Measurements from ENCODE around the gene ENTR1.
"Not testable (repeated sequence)": the region's sequence is repeated elsewhere in the genome, so short reads cannot be mapped to it uniquely, and the experiment has no call there.

Gene ENTR1

DNA sequence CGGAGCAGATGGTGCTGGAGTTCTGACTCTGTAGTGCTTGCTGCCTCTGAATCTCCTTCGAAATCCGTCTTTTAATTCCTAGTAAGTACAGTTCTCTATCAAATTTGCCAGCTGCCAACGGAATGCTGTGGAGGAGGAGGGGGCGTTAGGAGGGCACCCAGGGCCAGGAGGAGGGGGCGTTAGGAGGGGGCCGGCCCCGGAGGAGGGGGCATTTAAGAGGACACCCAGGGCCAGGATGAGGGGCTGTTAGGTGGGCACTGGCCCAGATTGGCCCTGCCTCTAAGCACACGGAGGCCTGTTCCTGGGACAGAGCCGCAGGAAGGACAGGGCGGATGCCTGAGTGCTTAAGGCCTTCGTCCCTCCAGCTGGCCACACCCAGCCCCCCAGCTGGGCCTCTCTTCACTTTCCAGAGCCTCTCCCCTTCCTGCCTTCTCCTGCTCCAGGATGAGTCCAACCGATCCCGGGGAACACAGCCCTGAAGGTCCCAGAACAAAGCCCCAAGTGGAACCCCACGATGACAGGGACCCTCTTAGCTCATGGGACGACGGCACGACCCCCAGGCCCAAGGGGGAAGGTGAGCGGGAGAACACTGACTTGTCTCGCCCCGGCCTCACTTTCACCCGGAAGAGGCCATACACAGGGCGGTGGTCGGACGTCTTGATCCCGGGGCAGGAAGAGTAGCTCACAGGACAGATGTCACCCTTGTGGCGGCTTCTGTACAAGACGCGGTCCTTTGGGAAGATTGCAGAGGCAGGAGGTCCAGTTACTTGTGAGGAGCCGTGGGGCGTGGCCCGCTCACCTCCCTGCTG is 19.5 kb upstream of the ENTR1 start:
- Histone ChIP-seq H3K4me1 (ENCODE audit: control insufficient read depth, insufficient read depth, low read length) (no peaks in the 10 kb centered on the region), H3K27ac (ENCODE audit: low read length) (no peak overlapping the region), H3K27me3 (ENCODE audit: control insufficient read depth in 1 of 2, insufficient read depth in 2 of 2, low read length in 2 of 2) (no peaks in the 10 kb centered on the region), H3K9ac (ENCODE audit: low read length in 2 of 2) (no peak overlapping the region), H3K4me3 (ENCODE audit: low read length in 2 of 2) (no peak overlapping the region), H3K36me3 (ENCODE audit: control insufficient read depth in 2 of 2, insufficient read depth in 2 of 2, low read length in 2 of 2) (peaks cover 11 to 22% of the 10 kb centered on the region in 2 donors), H3K9me3 (ENCODE audit: control insufficient read depth in 2 of 2, low read length in 2 of 2) (no peaks in the 10 kb centered on the region)

DNA sequence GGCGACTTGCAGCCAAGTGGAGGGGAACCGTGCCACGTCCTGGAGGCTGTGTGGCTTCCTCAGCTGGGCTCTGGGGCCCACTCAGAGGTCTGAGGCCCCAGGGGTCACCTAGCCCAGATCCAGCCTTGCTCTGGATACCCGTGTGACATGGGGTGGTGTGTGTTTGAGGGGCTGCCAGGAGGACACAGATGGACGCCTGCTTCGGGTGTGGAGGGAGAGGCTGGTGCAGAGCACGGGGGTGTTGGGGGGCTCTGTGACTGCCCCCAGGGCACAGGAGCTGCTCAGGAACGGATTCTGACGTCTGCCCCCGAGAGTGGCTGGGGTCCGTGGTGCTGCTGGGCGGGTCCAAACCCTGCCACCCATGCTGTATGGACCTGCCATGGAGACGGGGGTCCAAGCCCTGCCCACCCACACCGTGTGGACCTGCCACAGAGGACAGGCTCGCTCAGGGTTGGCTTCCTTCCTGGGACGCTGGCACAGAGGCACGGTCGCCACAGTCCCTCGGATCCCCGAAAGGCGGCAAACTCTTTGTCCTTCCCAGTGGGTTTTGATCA is 18.7 kb upstream of the ENTR1 start:
- Histone ChIP-seq H3K4me1 (ENCODE audit: control insufficient read depth, insufficient read depth, low read length) (no peaks in the 10 kb centered on the region), H3K27me3 (ENCODE audit: control insufficient read depth in 1 of 2, insufficient read depth in 2 of 2, low read length in 2 of 2) (no peaks in the 10 kb centered on the region), H3K9ac (ENCODE audit: low read length in 2 of 2) (no peak overlapping the region), H3K27ac (ENCODE audit: low read length) (no peak overlapping the region), H3K4me3 (ENCODE audit: low read length in 2 of 2) (no peak overlapping the region), H3K9me3 (ENCODE audit: control insufficient read depth in 2 of 2, low read length in 2 of 2) (no peaks in the 10 kb centered on the region), H3K36me3 (ENCODE audit: control insufficient read depth in 2 of 2, insufficient read depth in 2 of 2, low read length in 2 of 2) (peaks cover 16 to 27% of the 10 kb centered on the region in 2 donors)

DNA sequence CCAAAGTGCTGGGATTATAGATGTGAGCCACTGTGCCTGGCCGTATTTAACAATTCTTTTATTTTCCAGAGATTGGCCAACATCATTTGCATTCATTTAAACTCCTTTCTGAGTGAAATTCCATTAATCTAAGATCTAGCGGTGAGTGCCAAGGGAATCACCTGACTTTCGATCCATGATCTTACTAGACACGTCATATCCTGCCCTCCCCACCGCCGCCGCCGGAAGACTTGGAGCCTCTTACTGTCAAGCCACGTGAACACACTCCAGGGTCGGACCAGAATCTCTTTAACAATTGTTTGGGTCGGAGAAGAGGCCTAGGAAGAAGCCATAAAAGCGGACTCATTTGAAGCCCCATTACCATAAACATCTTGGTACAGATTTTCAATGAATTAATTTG is 16.4 kb upstream of the ENTR1 start:
- no peak overlapping the region for H3K4me3 ChIP-seq (ENCODE audit: low read length in 2 of 2)
- H3K9ac ChIP-seq (ENCODE audit: low read length in 2 of 2): no peak overlapping the region
- peaks cover 35 to 40% of the 10 kb centered on the region in 2 donors for H3K36me3 ChIP-seq (ENCODE audit: control insufficient read depth in 2 of 2, insufficient read depth in 2 of 2, low read length in 2 of 2)
- H3K27ac ChIP-seq (ENCODE audit: low read length): no peak overlapping the region
- H3K4me1 ChIP-seq (ENCODE audit: control insufficient read depth, insufficient read depth, low read length): no peaks in the 10 kb centered on the region
- H3K9me3 ChIP-seq (ENCODE audit: control insufficient read depth in 2 of 2, low read length in 2 of 2): no peaks in the 10 kb centered on the region
- no peaks in the 10 kb centered on the region for H3K27me3 ChIP-seq (ENCODE audit: control insufficient read depth in 1 of 2, insufficient read depth in 2 of 2, low read length in 2 of 2)

DNA sequence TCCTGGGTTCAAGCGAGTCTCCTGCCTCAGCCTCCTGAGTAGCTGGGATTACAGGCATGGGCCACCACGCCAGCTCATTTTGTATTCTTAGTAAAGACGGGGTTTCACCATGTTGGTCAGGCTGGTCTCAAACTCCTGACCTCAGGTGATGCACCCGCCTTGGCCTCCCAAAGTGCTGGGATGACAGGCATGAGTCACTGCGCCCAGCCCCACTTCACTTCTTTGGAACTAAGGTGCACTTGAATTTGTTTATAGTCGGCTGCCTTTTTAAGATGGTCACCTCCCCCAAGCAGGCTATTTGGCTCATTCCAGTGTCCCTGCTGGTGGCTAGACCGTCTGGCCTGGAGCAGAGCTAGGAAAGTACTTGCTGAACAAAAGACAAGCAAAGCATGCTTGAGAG is 15.0 kb upstream of the ENTR1 start:
- H3K27me3 ChIP-seq (ENCODE audit: control insufficient read depth in 1 of 2, insufficient read depth in 2 of 2, low read length in 2 of 2); H3K9ac ChIP-seq (ENCODE audit: low read length in 2 of 2); H3K27ac ChIP-seq (ENCODE audit: low read length); H3K4me3 ChIP-seq (ENCODE audit: low read length in 2 of 2); H3K9me3 ChIP-seq (ENCODE audit: control insufficient read depth in 2 of 2, low read length in 2 of 2); H3K4me1 ChIP-seq (ENCODE audit: control insufficient read depth, insufficient read depth, low read length): not testable (repeated sequence)
- H3K36me3 ChIP-seq (ENCODE audit: control insufficient read depth in 2 of 2, insufficient read depth in 2 of 2, low read length in 2 of 2): peaks cover 40 to 46% of the 10 kb centered on the region in 2 donors

DNA sequence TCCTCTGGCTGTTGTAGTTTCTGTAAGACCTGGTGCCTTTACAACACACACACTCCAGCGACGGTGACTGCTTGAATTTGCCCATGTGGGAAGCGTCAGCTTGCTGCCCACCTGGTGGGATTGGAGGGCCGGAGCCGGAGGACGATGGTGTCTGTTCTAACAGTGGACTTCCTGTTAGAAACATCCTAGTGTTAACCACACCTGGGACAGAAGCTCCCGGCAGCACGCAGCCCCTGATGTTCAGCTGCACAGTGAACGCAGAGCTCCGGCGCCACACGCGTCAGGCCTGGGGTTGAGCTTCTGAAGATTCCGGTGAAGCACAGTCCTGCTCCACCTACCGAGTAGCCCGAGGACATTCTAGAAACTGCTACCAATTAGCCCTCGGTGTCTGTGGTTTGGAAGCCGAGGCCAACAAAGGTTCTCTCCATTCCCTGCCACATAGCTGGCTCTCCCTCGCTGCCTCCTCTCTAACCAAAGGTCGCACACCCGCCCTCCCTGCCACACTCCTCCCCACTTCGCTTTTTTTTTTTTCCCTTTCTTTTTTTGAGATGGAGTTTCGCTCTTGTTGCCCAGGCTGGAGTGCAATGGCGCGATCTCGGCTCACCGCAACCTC is 14.4 kb upstream of the ENTR1 start:
- Histone ChIP-seq H3K27ac (ENCODE audit: low read length) (no peak overlapping the region), H3K27me3 (ENCODE audit: control insufficient read depth in 1 of 2, insufficient read depth in 2 of 2, low read length in 2 of 2) (no peaks in the 10 kb centered on the region), H3K9me3 (ENCODE audit: control insufficient read depth in 2 of 2, low read length in 2 of 2) (no peaks in the 10 kb centered on the region), H3K4me1 (ENCODE audit: control insufficient read depth, insufficient read depth, low read length) (no peaks in the 10 kb centered on the region), H3K4me3 (ENCODE audit: low read length in 2 of 2) (no peak overlapping the region), H3K9ac (ENCODE audit: low read length in 2 of 2) (no peak overlapping the region), H3K36me3 (ENCODE audit: control insufficient read depth in 2 of 2, insufficient read depth in 2 of 2, low read length in 2 of 2) (peaks cover 36 to 47% of the 10 kb centered on the region in 2 donors)

DNA sequence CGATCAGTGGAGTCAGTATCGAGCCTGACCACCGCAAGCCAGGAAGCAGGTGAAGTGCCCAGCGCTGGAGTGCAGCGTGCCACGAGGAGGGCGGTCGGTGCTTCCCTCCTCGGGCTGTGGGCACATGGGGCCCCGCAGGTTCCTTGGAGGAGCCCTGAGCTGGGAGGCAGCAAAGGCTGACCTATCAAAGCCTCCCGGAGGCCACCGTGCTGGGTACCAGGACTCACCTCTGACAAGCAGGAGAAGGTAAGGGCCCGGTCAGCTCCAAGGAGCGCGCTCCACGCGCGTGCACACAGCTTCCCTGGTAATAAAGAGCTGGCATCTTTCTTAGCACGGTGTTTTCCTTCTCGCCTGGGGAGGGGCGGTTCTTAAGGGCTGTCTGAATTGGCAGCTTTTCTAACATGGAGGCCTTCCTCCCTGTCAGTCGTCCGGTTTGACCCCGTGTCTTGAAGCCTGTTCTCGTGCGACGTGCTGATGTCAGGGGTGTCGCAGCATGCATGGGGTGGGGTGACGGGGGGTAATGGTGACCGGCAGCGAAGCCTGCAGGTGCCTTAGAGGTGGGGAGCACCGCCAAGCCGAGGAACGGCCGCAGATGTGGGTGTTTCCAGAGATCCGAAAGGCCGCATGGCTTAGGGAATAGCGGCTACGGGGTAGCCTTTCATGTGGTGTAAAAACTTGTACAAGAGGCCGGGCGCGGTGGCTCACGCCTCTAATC is 13.2 kb upstream of the ENTR1 start:
- H3K36me3 ChIP-seq (ENCODE audit: control insufficient read depth in 2 of 2, insufficient read depth in 2 of 2, low read length in 2 of 2): peaks cover 39 to 40% of the 10 kb centered on the region in 2 donors
- H3K27me3 ChIP-seq (ENCODE audit: control insufficient read depth in 1 of 2, insufficient read depth in 2 of 2, low read length in 2 of 2): no peaks in the 10 kb centered on the region
- no peaks in the 10 kb centered on the region for H3K4me1 ChIP-seq (ENCODE audit: control insufficient read depth, insufficient read depth, low read length)
- H3K4me3 ChIP-seq (ENCODE audit: low read length in 2 of 2): no peak overlapping the region
- H3K9me3 ChIP-seq (ENCODE audit: control insufficient read depth in 2 of 2, low read length in 2 of 2): no peaks in the 10 kb centered on the region
- no peak overlapping the region for H3K27ac ChIP-seq (ENCODE audit: low read length)
- no peak overlapping the region for H3K9ac ChIP-seq (ENCODE audit: low read length in 2 of 2)

DNA sequence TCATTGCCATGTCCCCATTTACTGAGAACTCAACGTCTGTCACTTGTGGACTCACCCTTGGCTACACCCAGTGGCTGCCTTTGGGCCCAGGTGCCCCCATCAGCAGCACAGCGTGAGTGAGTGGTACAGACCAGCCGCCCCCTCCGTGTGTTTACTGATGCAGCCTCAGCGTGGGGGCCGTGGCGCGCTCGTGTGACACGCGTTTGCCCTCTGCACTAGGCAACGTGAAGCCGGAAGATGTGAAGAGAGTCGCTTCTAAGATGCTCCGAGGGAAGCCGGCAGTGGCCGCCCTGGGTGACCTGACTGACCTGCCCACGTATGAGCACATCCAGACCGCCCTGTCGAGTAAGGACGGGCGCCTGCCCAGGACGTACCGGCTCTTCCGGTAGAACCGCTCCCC is 12.5 kb upstream of the ENTR1 start:
- H3K9me3 ChIP-seq (ENCODE audit: control insufficient read depth in 2 of 2, low read length in 2 of 2): no peaks in the 10 kb centered on the region
- no peaks in the 10 kb centered on the region for H3K27me3 ChIP-seq (ENCODE audit: control insufficient read depth in 1 of 2, insufficient read depth in 2 of 2, low read length in 2 of 2)
- no peak overlapping the region for H3K27ac ChIP-seq (ENCODE audit: low read length)
- H3K4me1 ChIP-seq (ENCODE audit: control insufficient read depth, insufficient read depth, low read length): no peaks in the 10 kb centered on the region
- no peak overlapping the region for H3K9ac ChIP-seq (ENCODE audit: low read length in 2 of 2)
- no peak overlapping the region for H3K4me3 ChIP-seq (ENCODE audit: low read length in 2 of 2)
- H3K36me3 ChIP-seq (ENCODE audit: control insufficient read depth in 2 of 2, insufficient read depth in 2 of 2, low read length in 2 of 2): peaks cover 46% of the 10 kb centered on the region in 2 donors

DNA sequence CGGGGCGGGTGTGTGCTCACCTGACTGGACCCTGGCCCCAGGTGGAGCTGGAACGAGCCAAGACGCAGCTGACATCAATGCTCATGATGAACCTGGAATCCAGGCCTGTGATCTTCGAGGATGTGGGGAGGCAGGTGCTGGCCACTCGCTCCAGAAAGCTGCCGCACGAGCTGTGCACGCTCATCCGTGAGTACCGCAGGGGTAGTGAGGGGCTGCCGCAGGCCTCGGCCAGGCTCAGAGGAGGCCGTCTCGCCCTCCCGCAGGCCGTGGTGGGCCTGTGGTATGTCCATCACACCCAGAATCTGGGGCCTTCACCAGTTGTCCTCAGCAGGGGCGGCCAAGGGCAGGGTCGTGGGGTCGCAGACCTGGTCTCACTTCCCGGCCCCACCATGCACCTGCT is 11.4 kb upstream of the ENTR1 start:
- H3K9me3 ChIP-seq (ENCODE audit: control insufficient read depth in 2 of 2, low read length in 2 of 2): no peaks in the 10 kb centered on the region
- no peak overlapping the region for H3K4me3 ChIP-seq (ENCODE audit: low read length in 2 of 2)
- H3K27me3 ChIP-seq (ENCODE audit: control insufficient read depth in 1 of 2, insufficient read depth in 2 of 2, low read length in 2 of 2): no peaks in the 10 kb centered on the region
- H3K27ac ChIP-seq (ENCODE audit: low read length): no peak overlapping the region
- H3K4me1 ChIP-seq (ENCODE audit: control insufficient read depth, insufficient read depth, low read length): no peaks in the 10 kb centered on the region
- no peak overlapping the region for H3K9ac ChIP-seq (ENCODE audit: low read length in 2 of 2)
- peaks cover 53% of the 10 kb centered on the region in 2 donors for H3K36me3 ChIP-seq (ENCODE audit: control insufficient read depth in 2 of 2, insufficient read depth in 2 of 2, low read length in 2 of 2)

DNA sequence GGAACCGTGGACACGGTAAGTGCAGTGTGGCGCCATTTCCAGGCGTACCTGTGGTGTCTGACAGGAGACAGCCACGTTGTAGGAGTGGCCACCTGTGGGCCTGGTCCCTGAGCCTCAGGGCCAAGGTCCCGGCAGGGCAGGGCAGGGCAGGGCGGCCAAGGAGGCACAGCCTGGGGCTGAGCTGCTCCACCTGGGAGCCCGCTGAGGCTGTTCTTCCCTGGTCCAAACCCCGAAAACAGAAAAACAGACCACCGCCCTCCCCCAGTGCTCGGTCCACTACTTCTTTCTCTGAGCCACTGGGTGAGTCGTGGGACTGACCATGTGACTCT is 8.6 kb upstream of the ENTR1 start:
- Histone ChIP-seq H3K4me3 (ENCODE audit: low read length in 2 of 2) (no peak overlapping the region), H3K27me3 (ENCODE audit: control insufficient read depth in 1 of 2, insufficient read depth in 2 of 2, low read length in 2 of 2) (no peaks in the 10 kb centered on the region), H3K9ac (ENCODE audit: low read length in 2 of 2) (no peak overlapping the region), H3K27ac (ENCODE audit: low read length) (no peak overlapping the region), H3K36me3 (ENCODE audit: control insufficient read depth in 2 of 2, insufficient read depth in 2 of 2, low read length in 2 of 2) (peaks cover 67 to 69% of the 10 kb centered on the region in 2 donors), H3K4me1 (ENCODE audit: control insufficient read depth, insufficient read depth, low read length) (no peaks in the 10 kb centered on the region), H3K9me3 (ENCODE audit: control insufficient read depth in 2 of 2, low read length in 2 of 2) (no peaks in the 10 kb centered on the region)

DNA sequence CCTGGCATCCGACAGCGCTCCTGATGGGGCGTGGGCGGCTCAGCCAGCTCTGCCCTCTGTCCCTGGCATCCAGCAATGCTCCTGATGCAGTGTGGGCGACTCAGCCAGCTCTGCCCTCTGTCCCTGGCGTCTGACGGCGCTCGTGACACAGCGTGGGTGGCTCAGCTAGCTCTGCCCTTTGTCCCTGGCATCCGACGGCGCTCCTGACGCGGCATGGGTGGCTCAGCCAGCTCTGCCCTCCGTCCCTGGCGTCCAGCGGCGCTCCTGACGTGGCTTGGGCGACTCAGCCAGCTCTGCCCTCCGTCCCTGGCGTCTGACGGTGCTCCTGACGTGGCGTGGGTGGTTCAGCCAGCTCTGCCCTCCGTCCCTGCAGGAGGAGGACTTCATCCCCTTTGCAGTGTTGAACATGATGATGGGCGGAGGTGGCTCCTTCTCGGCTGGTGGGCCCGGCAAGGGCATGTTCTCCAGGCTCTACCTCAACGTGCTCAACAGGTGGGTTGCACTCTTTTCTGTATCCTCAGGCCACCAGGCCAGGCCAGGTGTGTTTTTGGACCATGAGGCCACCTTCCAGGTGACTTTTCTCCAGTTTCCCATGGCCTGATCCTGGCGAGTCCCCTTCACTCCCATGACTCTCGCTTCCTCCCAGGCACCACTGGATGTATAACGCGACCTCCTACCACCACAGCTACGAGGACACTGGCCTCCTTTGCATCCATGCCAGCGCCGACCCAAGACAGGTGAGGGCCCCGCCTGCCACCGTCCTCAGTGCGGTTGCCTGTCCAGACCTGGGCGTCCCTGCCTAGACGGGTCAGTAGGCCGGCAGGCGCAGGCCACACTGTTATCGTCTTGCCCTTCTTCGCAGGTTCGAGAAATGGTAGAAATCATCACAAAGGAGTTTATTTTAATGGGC is 8.0 kb upstream of the ENTR1 start:
- Histone ChIP-seq H3K36me3 (ENCODE audit: control insufficient read depth in 2 of 2, insufficient read depth in 2 of 2, low read length in 2 of 2) (peaks cover 67 to 72% of the 10 kb centered on the region in 2 donors), H3K27ac (ENCODE audit: low read length) (no peak overlapping the region), H3K4me3 (ENCODE audit: low read length in 2 of 2) (no peak overlapping the region), H3K4me1 (ENCODE audit: control insufficient read depth, insufficient read depth, low read length) (no peaks in the 10 kb centered on the region), H3K9me3 (ENCODE audit: control insufficient read depth in 2 of 2, low read length in 2 of 2) (no peaks in the 10 kb centered on the region), H3K27me3 (ENCODE audit: control insufficient read depth in 1 of 2, insufficient read depth in 2 of 2, low read length in 2 of 2) (no peaks in the 10 kb centered on the region), H3K9ac (ENCODE audit: low read length in 2 of 2) (no peak overlapping the region)
